Renal cortical epithelial cell (primary cell): ENCODE results near the gene VASN. TPM values are rescaled to one million over a fixed set of nuclear protein-coding genes. Genes with fewer than 3 reads are reported as not detected.

ENCODE experiments used
- DNase-seq: peaks from one replicate; pipeline ENCODE4 v3.0.0-alpha.2; 2011; ENCODE audit warnings: low read depth
- total RNA-seq: library from RNA; depleted of rRNA; stranded (reverse); fragments of >200 nt; gene quantifications from 2 replicates; pipeline ENCODE4 v1.2.3, GENCODE V29; 2014

The VASN gene
- total RNA-seq, 1 donor from 2014 or later = 47.0 TPM

- DNase-seq = no peak
Measured at GRCh38 chr16:4372578-4373355, 1.1 kb downstream of the VASN start.

- DNase-seq = no peak
Measured at GRCh38 chr16:4373356-4373908, 1.8 kb downstream of the VASN start.

- DNase-seq = peak; percentile 67
Measured at GRCh38 chr16:4373909-4374742, 2.5 kb downstream of the VASN start.

- no peak for DNase-seq
Measured at GRCh38 chr16:4375717-4376116, 4.1 kb downstream of the VASN start.

- peak; percentile 37 for DNase-seq
Measured at GRCh38 chr16:4376126-4376892, 4.7 kb downstream of the VASN start.

GRCh38 chr16:4376893-4377572 lies 5.4 kb downstream of the VASN start:
- DNase-seq = no peak

- DNase-seq = no peak
Measured at GRCh38 chr16:4377573-4378154, 6.0 kb downstream of the VASN start.

- no peak for DNase-seq
Measured at GRCh38 chr16:4378161-4378666, 6.6 kb downstream of the VASN start.

GRCh38 chr16:4378999-4379690 lies 7.5 kb downstream of the VASN start:
- no peak for DNase-seq

- DNase-seq = peak; percentile 39
Measured at GRCh38 chr16:4380119-4381063, 8.7 kb downstream of the VASN start.

- peak; percentile 61 for DNase-seq
Measured at GRCh38 chr16:4381072-4381934, 9.7 kb downstream of the VASN start.

- no peak for DNase-seq
Measured at GRCh38 chr16:4381935-4382794, 10.5 kb downstream of the VASN start.

- no peak for DNase-seq
Measured at GRCh38 chr16:4382795-4383357, 11.2 kb downstream of the VASN start.

- no peak for DNase-seq
Measured at GRCh38 chr16:4383591-4384444, 12.2 kb downstream of the VASN start.

- no peak for DNase-seq
Measured at GRCh38 chr16:4384509-4384942, 12.9 kb downstream of the VASN start.
